Activated naive CD4-positive, alpha-beta T cell treated with anti-CD3 and anti-CD28 coated beads, Interleukin-2, amount 50 U/mL, for 16 hours (primary cell): ENCODE data around the gene RAB8A.
"Not testable (repeated sequence)": the region's sequence is repeated elsewhere in the genome, so short reads cannot be mapped to it uniquely, and the experiment has no call there.

Source experiments
- DNase-seq: peaks from one replicate; pipeline ENCODE4 v3.0.0-alpha.2; 2020

Gene RAB8A

DNA sequence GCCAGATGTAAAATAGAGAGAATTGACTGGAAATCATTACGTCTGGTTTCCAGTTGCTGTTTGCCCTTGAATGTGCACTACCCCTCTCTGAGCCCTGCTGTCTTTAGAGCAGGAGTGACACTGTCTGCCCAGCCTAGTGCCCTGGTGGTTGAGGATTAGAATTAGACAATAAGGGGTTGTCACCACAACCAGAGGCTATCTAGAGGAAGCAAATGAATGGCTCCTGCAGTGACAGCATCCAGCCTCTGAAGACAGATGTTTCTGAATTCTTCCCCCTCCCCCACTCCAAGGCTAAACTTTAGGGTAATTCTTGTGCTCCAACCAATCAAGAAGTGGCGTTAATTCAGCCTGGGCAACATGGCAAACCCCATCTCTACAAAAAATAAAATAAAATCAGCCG lies 2.0 kb downstream of the RAB8A start:
- DNase-seq = no peak

DNA sequence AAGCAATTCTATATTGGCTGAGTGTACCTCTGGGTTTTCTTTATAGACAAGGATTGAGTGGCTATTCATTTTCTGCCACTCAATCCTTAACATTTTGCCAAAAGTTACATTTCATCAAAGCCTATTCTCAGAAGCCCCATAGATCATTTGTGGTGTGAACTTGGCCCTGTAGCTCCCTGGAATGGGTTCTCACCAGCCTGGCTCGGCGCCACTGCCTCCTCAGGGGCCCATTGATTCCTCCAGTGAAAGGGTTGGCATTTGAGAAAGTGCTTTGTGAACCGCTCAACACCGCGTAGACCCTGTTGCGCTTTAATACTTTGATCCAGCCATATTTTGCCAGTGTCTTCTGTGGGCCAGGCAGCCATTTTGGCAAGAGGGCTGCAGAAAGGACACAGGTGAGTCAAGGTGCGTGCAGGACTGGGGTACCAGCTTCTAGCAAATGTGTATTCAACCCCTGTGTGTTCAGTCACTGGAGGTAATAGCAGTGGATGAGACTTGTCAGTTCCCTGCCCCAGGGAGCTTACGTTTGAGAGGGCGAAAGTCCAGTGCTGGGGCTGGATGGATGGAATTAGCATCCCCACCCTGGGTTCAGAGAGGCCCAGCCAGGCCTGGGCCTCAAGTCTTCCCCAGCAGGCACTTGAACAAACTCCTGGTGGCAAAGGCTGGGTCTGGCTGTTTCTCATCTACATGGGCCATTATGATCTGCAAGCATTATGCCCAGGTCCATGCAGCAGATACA lies 3.8 kb downstream of the RAB8A start:
- DNase-seq = no peak

DNA sequence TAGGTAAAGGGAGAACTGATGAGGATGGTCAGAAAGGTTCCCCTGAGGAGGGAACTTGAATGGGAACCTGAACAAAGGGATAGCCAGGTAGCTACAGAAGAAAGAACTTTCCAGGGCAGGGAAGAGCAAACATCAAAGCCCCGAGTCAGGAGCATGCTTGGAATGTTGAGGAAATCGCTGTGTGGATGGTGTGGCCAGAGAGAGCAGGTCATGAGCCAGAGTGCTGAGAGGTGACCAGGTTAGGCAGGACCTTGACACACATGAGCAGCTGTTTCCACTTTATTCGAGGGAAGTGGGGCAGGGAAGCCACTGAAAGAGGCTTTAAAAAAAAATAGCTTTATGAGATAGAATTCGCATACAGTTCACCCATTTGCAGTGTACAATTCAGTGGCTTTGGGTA lies 4.4 kb downstream of the RAB8A start:
- DNase-seq = no peak

DNA sequence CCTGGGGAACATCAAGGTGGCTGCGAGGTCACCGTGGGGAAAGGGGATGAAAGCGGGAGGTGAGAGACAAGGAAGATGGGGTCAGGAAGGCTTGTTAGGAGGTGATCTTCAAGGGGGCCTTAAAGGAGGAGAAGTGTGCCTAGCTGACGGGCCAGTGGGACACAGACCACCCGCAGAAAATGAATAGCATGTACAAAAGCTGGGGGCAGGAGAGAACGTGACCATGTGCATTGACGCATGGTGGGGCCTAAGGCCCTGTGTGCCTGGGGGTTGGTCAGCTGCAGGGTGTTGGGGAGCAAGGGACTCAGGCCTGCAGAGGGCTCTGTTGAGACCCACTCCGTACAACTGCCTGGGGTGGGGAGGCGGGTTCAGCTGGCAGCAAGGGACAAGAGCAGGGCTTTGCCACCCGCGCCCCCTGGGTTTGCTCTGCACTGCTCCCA lies 5.9 kb downstream of the RAB8A start:
- DNase-seq = no peak

DNA sequence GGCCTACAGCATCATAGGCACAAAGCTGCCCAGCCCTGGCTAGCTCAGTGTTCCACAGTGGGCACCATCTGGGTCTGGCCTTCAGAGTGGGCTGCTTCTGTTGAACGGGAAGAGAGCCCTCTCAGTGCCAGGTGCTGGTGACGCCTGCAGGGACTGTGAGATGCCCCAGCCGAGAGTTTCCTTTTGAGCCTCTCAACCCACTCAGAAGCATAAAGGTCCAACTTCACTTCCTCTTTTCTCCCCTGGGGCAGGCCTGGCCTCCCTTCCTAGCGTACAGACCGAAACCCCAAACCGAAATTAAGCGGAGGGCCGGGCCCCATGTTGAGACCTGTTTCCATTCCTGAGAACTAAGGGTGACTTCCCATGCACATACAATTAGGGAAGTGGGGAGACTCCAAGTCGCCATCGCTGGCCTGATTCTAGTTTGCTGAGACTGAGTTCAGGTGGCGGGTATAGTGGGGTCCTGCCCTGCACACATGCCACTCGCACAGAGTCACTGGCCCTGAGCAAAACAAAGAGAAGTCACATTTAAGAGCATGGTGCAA lies 6.9 kb downstream of the RAB8A start:
- DNase-seq = no peak

DNA sequence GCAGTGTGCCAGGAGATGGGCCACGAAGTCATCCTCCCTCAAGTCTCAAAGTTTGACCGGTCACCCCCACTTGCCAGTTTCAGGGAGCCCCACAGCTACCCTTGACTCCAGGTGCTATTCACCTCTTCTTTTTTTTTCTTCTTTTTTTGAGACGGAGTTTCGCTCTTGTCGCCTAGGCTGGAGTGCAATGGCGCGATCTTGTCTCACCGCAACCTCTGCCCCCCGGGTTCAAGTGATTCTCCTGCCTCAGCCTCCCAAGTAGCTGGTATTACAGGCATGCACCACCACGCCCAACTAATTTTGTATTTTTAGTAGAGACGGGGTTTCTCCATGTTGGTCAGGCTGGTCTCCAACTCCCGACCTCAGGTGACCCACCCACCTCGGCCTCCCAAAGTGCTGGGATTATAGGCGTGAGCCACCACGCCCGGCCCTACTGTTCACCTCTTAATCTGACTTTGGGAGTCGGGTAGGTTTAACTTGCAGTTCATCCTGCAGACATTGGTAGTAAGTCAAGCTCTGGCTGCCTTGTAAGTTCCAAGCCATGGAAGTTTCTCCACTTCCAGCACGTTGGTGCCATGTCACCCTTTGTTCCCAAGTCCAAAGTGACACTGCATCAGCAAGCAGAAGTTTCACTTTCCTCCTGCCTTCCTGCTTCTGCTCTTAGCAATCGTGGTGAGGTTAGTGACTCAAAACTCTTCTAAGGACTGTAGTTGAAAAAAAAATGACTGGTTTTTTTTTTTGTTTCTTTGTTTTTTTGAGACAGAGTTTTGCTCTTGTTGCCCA lies 7.6 kb downstream of the RAB8A start:
- DNase-seq = not testable (repeated sequence)

DNA sequence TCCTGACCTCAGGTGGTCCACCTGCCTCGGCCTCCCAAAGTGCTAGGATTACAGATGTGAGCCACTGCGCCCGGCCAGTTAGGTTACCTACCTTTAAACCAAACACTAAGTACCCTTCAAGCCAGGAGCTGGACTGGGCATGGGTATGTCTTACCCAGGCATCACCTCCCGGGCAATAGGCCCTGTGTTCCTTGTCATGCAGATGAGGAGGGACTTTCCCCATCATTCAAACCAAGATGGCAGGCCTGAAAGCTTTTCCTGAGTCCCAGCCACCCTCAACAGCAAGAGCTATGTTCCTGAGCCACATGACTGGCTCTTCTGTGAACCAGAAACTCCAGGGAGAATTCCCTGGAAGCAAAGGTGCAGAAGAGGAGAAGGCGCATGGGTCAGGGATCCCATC lies 9.5 kb downstream of the RAB8A start:
- DNase-seq = no peak

DNA sequence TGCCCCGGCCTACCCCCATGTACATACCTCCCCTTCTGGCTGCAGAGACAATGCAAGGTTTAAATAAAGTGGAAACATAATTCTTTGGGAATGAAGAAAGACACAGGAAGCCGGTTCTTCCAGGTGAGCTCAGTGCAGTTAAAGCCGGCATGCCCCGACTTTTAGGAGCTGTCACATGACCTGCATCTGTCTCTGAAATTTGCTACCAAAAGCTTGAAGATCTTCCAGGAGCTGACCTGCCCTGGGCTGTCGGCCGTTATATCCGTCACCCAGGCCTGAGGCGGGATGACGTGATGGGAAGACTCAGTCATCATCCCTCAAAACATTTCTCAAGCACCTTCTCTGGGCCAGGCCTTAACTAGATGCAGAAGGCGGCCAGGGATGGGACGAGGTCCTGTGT lies 10.3 kb downstream of the RAB8A start:
- no peak for DNase-seq

DNA sequence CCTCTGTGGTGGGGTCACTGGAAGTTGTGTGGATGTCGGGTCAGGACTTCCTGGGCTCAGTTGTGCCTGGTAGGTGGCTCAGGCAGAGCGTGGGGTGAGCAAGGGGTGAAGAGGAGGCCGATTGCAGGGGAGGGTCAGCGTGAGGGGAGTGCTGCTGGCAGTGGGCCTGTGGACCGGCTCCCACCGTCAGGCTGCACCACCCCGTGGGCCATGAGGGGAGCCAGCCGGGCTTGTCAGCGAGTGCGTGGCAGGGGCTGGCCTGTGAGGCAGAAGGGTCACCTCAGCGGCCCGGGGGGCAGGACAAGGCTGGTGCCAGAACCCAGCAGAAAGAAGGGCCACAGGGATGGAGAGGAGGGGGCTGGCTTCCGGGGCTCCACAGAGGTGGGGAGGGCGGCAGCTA lies 13.3 kb downstream of the RAB8A start:
- DNase-seq = no peak

DNA sequence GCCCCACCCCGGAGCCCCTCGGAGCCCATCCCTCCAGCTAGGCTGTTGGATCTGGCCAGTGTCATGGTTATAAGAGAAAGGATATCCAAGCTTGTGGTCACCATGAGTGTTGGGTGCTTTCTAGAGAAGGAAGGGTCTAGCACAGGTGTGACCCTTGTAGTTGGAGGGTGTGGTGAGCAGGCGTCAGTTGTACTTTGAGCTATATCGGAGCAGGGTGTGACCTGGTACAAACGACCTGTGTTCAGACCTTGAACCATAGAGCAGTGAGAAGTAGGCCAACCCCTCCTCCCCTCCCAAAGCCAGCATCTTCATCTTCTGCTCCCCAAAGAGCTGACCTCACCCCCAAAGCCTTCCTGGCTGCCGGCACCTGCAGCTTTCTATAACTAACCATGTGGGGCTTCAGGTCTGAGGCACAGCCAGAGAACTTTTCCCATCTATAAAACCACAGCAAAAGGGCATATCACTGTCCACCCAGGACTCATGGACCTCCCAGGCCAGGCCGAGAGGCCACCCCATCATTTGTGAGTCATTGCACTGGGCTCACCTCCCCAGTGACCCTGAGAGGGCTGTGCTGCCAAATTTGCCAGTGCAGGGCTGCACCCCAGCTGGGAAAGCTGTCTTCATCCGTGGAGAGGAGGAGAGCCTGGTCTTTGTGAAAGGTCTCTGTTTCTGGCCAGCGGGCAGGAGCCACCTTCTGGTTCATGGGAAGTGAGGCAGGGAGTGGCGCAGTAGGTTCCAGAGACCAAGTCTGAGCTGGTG lies 14.2 kb downstream of the RAB8A start:
- no peak for DNase-seq

DNA sequence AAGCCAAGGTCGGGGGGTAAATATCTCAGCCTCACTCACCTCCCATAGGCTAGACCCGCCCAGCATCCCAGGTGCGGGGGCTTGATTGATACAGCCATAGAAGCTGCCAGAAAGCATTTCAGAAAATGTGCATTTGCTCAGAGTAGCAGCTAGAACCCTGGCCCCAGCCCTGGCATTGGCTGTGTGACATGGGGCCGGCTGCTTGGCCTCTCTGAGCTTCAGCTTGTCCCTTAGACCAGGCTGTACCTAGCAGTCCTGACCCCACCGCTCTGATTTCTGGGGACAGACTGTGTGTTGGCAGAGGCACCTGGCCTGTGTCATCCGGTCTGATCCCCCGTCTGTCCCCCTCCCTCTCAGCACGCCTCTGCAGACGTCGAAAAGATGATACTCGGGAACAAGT lies 15.4 kb downstream of the RAB8A start:
- no peak for DNase-seq

DNA sequence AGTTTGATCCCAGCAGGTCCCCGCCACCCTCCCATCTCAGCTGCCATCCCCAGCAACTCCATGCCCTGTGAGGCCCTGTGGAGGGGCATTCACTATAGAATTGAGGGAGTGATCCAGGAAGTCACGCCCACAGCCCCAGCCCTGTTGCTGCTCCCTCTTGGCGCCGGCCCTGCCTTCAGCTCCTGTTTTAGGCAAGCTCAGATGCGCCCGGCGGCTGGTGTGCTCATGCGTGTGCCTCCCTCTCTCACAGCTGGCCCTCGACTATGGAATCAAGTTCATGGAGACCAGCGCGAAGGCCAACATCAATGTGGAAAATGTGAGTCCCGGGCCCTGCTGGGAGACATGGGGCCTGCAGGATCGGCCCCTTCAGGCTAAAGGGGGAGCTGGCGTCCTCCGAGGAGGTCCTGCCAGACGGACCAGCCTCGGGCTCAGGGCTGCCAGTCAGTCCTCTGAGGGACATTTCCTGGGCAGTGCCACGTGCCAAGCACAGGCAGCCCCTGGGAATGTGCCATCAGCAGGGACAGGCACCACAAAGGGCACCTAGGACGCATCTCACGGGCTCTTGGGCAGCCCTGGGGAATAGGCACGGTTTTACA lies 16.2 kb downstream of the RAB8A start:
- DNase-seq = no peak

DNA sequence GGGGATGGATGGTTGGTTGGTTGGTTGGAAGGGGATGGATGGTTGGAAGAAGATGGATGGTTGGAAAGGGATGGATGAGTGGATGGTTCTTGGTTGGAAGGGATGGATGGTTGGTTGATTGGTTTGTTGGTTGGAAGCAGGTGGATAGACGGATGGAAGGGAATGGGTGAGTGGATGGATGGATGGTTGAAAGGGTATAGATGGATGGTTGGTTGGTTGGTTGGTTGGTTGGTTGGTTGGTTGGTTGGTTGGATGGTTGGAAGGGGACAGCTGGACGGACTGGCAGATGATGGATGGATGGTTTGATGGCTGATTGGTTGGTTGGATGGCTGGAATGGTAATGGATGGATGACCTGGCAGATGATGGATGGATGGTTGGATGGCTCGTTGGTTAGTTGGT lies 20.0 kb downstream of the RAB8A start:
- no peak for DNase-seq

DNA sequence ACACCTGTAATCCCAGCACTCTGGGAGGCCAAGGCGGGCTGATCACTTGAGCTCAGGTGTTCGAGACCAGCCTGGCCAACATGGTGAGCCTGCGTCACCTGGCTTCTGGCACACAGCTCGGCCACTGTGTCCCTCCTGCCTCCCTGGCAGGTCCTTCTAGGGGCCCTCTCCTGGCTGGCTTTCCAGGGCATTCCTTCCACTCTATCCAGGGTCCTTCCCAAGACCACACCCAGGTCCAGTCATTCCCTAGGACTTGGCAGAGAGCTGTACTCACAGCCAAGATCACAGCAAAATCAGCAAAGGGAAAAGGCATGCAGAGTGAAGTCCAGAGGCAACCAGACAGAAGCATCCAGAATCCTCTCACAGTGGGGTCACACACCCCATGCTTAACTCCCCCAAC lies 22.1 kb downstream of the RAB8A start:
- no peak for DNase-seq

DNA sequence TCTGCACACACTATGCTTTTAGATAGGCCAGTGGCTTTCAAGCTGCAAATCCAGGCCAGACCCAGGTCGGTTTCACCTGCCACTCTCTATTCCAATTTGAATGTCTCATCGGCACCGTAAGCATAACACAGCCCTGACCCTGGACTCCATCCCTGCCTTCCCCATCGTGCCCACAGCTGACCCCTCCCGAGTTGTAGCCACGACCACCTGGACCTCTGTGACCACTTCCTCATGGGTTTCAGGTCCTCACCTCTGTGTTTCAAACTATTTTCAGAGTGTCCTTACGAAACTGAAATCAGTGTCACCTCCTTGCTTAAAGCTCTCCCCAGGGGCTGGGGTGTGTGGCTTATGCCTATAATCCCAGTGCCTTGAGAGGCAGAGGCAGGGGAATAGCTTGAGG lies 22.8 kb downstream of the RAB8A start:
- DNase-seq = no peak

DNA sequence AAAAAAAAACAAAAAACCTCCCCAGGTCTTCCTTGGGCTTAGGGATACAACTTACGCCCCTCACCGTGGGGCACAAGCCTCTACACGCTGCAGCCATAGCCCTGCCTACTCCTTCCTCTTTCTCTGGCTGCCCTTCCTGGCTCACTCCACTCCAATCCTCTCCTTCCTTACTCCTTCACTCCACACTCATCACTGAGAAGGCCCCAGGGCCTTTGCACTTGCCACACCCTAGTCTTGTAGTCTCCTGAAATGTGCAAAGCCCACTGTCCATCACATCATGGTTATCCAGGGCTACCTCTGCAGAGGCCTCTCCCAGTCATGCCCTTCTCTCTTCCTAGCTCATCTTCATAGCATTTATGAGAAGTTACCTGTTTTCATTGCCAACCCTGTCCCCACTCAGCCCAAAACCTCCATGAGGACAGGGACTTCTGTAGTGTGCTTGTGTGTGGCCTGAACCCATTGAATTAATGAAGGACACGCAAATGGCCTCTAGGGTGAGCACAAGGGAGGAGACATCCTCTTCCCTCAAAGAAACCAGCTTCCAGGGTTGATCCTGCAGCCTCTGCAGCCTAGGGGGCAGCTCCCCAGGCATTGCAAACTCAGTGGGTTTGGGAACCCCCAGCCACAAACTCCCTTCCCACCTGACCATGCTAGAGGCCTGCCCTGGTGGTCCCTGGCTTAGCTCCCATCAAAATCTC lies 23.9 kb downstream of the RAB8A start:
- DNase-seq = no peak

DNA sequence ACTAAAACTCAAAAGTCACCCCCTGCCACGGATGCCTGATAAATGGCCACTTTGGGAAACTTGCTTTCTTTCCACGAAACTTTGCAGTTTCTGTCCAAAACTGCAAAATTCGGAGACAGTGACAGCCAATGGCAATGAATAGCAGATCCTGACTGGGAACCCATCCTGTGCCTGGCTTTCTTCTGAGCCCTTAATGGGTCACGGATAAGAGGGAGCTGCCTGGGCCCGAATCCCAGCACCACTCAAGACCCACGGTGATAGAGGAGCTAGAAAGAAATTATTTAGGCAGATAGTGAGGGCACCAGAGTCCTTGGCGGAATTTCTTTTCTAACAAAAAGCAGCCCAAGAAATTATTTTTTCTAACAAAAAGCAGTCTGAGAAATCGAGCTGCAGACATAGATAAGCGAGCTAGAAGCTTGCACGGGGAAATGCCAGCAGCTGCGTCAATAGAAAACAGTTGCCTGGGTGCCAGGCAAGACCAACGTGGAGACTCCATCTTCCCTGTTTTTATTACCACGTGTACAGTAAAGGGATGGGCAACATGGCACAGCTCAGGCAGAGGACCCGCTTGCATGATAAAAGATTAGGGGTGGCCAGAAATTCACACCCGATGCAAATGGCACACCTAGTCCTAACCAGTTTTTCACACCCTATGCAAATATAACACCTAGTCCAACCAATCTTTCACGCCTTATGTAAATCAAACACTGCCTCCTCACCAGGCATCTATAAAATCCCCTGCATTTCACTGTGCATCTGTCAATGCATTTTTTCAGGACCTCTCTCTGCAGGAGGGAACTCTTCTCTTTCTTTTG lies 24.7 kb downstream of the RAB8A start:
- no peak for DNase-seq

DNA sequence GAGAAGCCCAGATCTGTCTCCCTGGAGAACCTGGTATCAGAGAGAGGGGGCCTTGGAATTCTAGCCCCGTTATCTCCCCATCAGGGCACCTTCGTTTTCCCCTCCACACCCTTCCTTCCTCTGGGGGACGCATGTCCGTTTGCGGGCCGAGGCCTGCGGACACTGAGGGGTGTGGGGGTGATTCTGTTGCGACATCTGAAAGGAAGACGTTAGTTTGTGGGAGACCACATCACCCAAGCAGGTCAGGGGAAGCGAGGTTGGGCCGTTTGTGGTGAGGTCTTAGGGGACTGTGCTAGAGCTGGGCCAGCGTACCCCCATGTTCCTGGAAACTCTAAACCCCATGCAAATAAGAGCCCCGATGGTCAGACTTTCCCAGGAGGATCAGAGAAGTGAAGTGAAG lies 28.1 kb downstream of the RAB8A start:
- DNase-seq = no peak

DNA sequence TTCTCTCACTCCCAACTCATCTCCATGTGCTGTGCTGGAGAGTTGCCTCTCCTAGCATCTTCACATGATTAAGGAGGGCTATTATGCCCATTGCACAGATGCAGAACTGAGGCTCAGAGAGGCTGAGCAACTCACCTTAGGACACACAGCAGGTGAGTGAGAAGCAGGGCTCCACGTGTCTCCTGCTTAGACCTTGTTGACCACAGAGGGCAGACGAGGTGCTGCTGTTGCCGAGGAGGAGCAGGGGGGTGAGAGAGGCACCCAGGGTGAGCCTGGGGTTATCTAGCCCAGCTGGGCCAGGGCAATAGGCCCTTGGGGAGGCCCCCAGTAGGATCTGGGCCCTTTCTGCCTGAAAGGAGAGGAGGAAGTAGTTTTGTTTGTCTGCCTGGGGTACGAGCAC lies 29.4 kb downstream of the RAB8A start:
- no peak for DNase-seq

DNA sequence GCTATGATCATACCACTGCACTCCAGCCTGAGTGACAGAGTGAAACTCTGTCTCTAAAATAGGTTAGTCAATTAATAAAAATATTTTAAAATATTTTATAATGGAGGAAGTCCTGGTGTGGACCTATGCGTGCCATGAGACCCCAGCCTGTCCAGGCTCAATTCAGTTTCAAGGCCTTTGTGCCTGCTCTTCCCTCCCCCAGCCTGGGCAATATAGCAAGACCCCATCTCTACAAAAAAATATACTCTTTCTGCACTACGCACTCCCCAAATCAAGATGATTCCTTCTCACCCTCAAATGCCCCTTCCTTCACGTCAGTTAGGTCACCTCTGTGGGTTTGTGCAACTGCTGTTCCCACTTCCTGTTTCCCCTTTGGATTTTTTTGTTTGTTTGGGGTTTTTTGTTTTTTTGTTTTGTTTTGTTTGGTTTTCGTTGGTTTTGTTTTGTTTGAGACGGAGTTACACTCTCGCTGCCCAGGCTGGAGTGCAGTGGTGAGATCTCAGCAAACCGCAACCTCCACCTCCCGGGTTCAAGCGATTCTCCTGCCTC lies 30.4 kb downstream of the RAB8A start:
- DNase-seq = no peak
